BLaER1 (cell line): Measurements from ENCODE around the gene KRT37.

Source experiments
- H3K27ac ChIP-seq: shearing (Covaris generic); formaldehyde crosslinking; 2 replicates; pipeline ENCODE4 v1.8.1; 2022
- H3K27me3 ChIP-seq: shearing (Covaris generic); formaldehyde crosslinking; 2 replicates; pipeline ENCODE4 v1.8.1; 2022
- H3K36me3 ChIP-seq: shearing (Covaris generic); formaldehyde crosslinking; 2 replicates; pipeline ENCODE4 v1.8.1; 2022
- H3K4me1 ChIP-seq: shearing (Covaris generic); formaldehyde crosslinking; 2 replicates; pipeline ENCODE4 v1.8.1; 2022
- H3K4me2 ChIP-seq: shearing (Covaris generic); formaldehyde crosslinking; 2 replicates; pipeline ENCODE4 v1.8.1; 2022
- H3K4me3 ChIP-seq: shearing (Covaris generic); formaldehyde crosslinking; 2 replicates; pipeline ENCODE4 v1.8.1; 2022
- H3K9ac ChIP-seq: shearing (Covaris generic); formaldehyde crosslinking; 2 replicates; pipeline ENCODE4 v1.8.1; 2022
- H3K9me3 ChIP-seq: shearing (Covaris generic); formaldehyde crosslinking; 2 replicates; pipeline ENCODE4 v1.8.1; 2022
- H4K20me1 ChIP-seq: shearing (Covaris generic); formaldehyde crosslinking; 2 replicates; pipeline ENCODE4 v1.8.1; 2022
- Cebpa-rat ChIP-seq: shearing (Covaris generic); IDR thresholded peaks from 2 replicates; pipeline ENCODE4 v1.8.1; 2022

The KRT37 gene

GRCh38 chr17:41421116-41421515 is 3.3 kb downstream of the KRT37 start:
- Histone ChIP-seq H4K20me1 (no peaks in the 10 kb centered on the region), H3K4me2 (no peak overlapping the region), H3K9me3 (no peaks in the 10 kb centered on the region), H3K9ac (no peak overlapping the region), H3K27me3 (no peaks in the 10 kb centered on the region), H3K4me3 (no peak overlapping the region), H3K4me1 (no peaks in the 10 kb centered on the region), H3K27ac (no peak overlapping the region), H3K36me3 (no peaks in the 10 kb centered on the region)
- TF ChIP-seq Cebpa-rat: no peak

- H3K9me3 ChIP-seq: no peaks in the 10 kb centered on the region
- no peak for TF ChIP-seq Cebpa-rat
- H3K4me2 ChIP-seq: no peak overlapping the region
- H3K4me1 ChIP-seq: no peaks in the 10 kb centered on the region
- H4K20me1 ChIP-seq: no peaks in the 10 kb centered on the region
- H3K27me3 ChIP-seq: no peaks in the 10 kb centered on the region
- H3K36me3 ChIP-seq: no peaks in the 10 kb centered on the region
- H3K4me3 ChIP-seq: no peak overlapping the region
- H3K9ac ChIP-seq: no peak overlapping the region
- H3K27ac ChIP-seq: no peak overlapping the region
Measured at GRCh38 chr17:41420134-41420533, 4.3 kb downstream of the KRT37 start.

- Histone ChIP-seq H3K9me3 (no peaks in the 10 kb centered on the region), H3K27me3 (no peaks in the 10 kb centered on the region), H3K4me3 (no peak overlapping the region), H3K9ac (no peak overlapping the region), H3K36me3 (no peaks in the 10 kb centered on the region), H3K27ac (no peak overlapping the region), H3K4me2 (no peak overlapping the region), H3K4me1 (no peaks in the 10 kb centered on the region), H4K20me1 (no peaks in the 10 kb centered on the region)
- no peak for TF ChIP-seq Cebpa-rat
Measured at GRCh38 chr17:41419716-41420115, 4.7 kb downstream of the KRT37 start.

GRCh38 chr17:41418116-41418860 is 6.1 kb downstream of the KRT37 start:
- Histone ChIP-seq H3K4me1 (no peaks in the 10 kb centered on the region), H3K9me3 (no peaks in the 10 kb centered on the region), H3K4me3 (no peak overlapping the region), H3K27me3 (no peaks in the 10 kb centered on the region), H3K36me3 (no peaks in the 10 kb centered on the region), H4K20me1 (no peaks in the 10 kb centered on the region), H3K9ac (no peak overlapping the region), H3K27ac (no peak overlapping the region), H3K4me2 (no peak overlapping the region)
- no peak for TF ChIP-seq Cebpa-rat

- H3K27ac ChIP-seq: no peak overlapping the region
Measured at GRCh38 chr17:41417576-41418015, 6.8 kb downstream of the KRT37 start.

GRCh38 chr17:41417127-41417526 is 7.3 kb downstream of the KRT37 start:
- Histone ChIP-seq H3K4me1 (no peaks in the 10 kb centered on the region), H3K9me3 (no peaks in the 10 kb centered on the region), H3K27ac (no peak overlapping the region), H3K4me3 (no peak overlapping the region), H3K9ac (no peak overlapping the region), H4K20me1 (no peaks in the 10 kb centered on the region), H3K27me3 (no peaks in the 10 kb centered on the region), H3K4me2 (no peak overlapping the region), H3K36me3 (no peaks in the 10 kb centered on the region)
- TF ChIP-seq Cebpa-rat: no peak

More at GRCh38 chr17:41417576-41418015, 6.8 kb downstream of the KRT37 start:
- Histone ChIP-seq H4K20me1 (no peaks in the 10 kb centered on the region), H3K4me1 (no peaks in the 10 kb centered on the region), H3K4me3 (no peak overlapping the region), H3K36me3 (no peaks in the 10 kb centered on the region), H3K4me2 (no peak overlapping the region), H3K27me3 (no peaks in the 10 kb centered on the region), H3K9ac (no peak overlapping the region), H3K9me3 (no peaks in the 10 kb centered on the region)
- TF ChIP-seq Cebpa-rat: no peak

- Histone ChIP-seq H3K36me3 (no peaks in the 10 kb centered on the region), H3K27ac (no peak overlapping the region), H3K9me3 (no peaks in the 10 kb centered on the region), H3K4me3 (no peak overlapping the region), H3K4me1 (no peaks in the 10 kb centered on the region), H3K9ac (no peak overlapping the region), H3K27me3 (no peaks in the 10 kb centered on the region), H3K4me2 (no peak overlapping the region), H4K20me1 (no peaks in the 10 kb centered on the region)
- TF ChIP-seq Cebpa-rat: no peak
Measured at GRCh38 chr17:41416479-41416878, 7.9 kb downstream of the KRT37 start.

GRCh38 chr17:41415833-41416335 is 8.5 kb downstream of the KRT37 start:
- Histone ChIP-seq H3K36me3 (no peaks in the 10 kb centered on the region), H3K4me3 (no peak overlapping the region), H3K27me3 (no peaks in the 10 kb centered on the region), H3K9ac (no peak overlapping the region), H3K4me1 (no peaks in the 10 kb centered on the region), H3K4me2 (no peak overlapping the region), H3K27ac (no peak overlapping the region), H3K9me3 (no peaks in the 10 kb centered on the region), H4K20me1 (no peaks in the 10 kb centered on the region)
- TF ChIP-seq Cebpa-rat: no peak

- Histone ChIP-seq H3K4me1 (no peaks in the 10 kb centered on the region), H3K9me3 (no peaks in the 10 kb centered on the region), H3K27ac (no peak overlapping the region), H4K20me1 (no peaks in the 10 kb centered on the region), H3K4me3 (no peak overlapping the region), H3K27me3 (no peaks in the 10 kb centered on the region), H3K9ac (no peak overlapping the region), H3K36me3 (no peaks in the 10 kb centered on the region), H3K4me2 (no peak overlapping the region)
- no peak for TF ChIP-seq Cebpa-rat
Measured at GRCh38 chr17:41415411-41415810, 9.0 kb downstream of the KRT37 start.

- no peak overlapping the region for H3K27ac ChIP-seq
- peaks cover 3% of the 10 kb centered on the region for H3K4me1 ChIP-seq
- no peak overlapping the region for H3K9ac ChIP-seq
- H3K4me3 ChIP-seq: no peak overlapping the region
- no peak for TF ChIP-seq Cebpa-rat
- H3K4me2 ChIP-seq: no peak overlapping the region
- H4K20me1 ChIP-seq: no peaks in the 10 kb centered on the region
- H3K27me3 ChIP-seq: no peaks in the 10 kb centered on the region
- H3K9me3 ChIP-seq: no peaks in the 10 kb centered on the region
- H3K36me3 ChIP-seq: no peaks in the 10 kb centered on the region
Measured at GRCh38 chr17:41413982-41414381, 10.4 kb downstream of the KRT37 start.
